K562 (cell line): ENCODE results near the gene SDS. TPM values are rescaled to one million over a fixed set of nuclear protein-coding genes. Genes with fewer than 3 reads are reported as not detected.
A peak's percentile ranks its signal among the peaks of the same experiment; 100 is the strongest.

ENCODE experiments used
- ARNT ChIP-seq, 2 experiments: fragments of 450-650 bp; IDR thresholded peaks; 2 replicates each; pipeline ENCODE4 v1.6.1; 2016; ENCODE audit warnings: mild to moderate bottlenecking in 1 of 2
- CEBPG ChIP-seq, 3 experiments: fragments of 200-800 bp in 1 of 3; sonication (Bioruptor generic) in 1 of 3; sonication (generic) in 1 of 3; formaldehyde crosslinking in 1 of 3; IDR thresholded peaks in 2 of 3; conservative IDR thresholded peaks in 1 of 3; 2 replicates each; pipeline versions ENCODE4 v1.6.1 to v1.8.0; 2016 to 2022; ENCODE audit warnings: missing compliant biosample characterization in 2 of 3, missing genetic modification characterization in 2 of 3, mild to moderate bottlenecking in 1 of 3, missing genetic modification reagents in 1 of 3
- COPS2 ChIP-seq: fragments of 450-650 bp; conservative IDR thresholded peaks from 2 replicates; pipeline ENCODE4 v1.6.1; 2016; ENCODE audit warnings: mild to moderate bottlenecking, moderate library complexity
- ELF1 ChIP-seq: fragments of 200-800 bp; sonication (Bioruptor generic); IDR thresholded peaks from 2 replicates; pipeline ENCODE4 v1.6.1; 2016; ENCODE audit warnings: missing genetic modification characterization, missing compliant biosample characterization
- ELF2 ChIP-seq: fragments of 250-450 bp; sonication (Bioruptor Pico); IDR thresholded peaks from 2 replicates; pipeline ENCODE4 v1.5.0; 2021; ENCODE audit warnings: mild to moderate bottlenecking
- HMGN3 ChIP-seq: IDR thresholded peaks from 2 replicates; pipeline ENCODE4 v1.6.1; 2011; ENCODE audit warnings: borderline replicate concordance, low read depth, mild to moderate bottlenecking, mixed read lengths, low read length; ENCODE audit not compliant: insufficient read length; ENCODE audit errors: extremely low read depth
- KHSRP ChIP-seq: fragments of 450-650 bp; IDR thresholded peaks from 2 replicates; pipeline ENCODE4 v1.6.1; 2017
- NR2F6 ChIP-seq: fragments of 450-650 bp; formaldehyde crosslinking; IDR thresholded peaks from 2 replicates; pipeline ENCODE4 v1.4.0; 2020; ENCODE audit warnings: mild to moderate bottlenecking
- PREB ChIP-seq: sonication (generic); formaldehyde crosslinking; IDR thresholded peaks from 2 replicates; pipeline ENCODE4 v1.8.1; 2023; ENCODE audit warnings: mild to moderate bottlenecking, missing genetic modification reagents
- SIN3B ChIP-seq: fragments of 450-650 bp; IDR thresholded peaks from 2 replicates; pipeline ENCODE4 v1.6.1; 2017; ENCODE audit warnings: low read depth, mild to moderate bottlenecking, moderate library complexity
- SOX6 ChIP-seq: fragments of 450-650 bp; IDR thresholded peaks from 2 replicates; pipeline ENCODE4 v1.6.1; 2014; ENCODE audit warnings: mild to moderate bottlenecking
- TGIF2 ChIP-seq: sonication (generic); formaldehyde crosslinking; IDR thresholded peaks from 2 replicates; pipeline ENCODE4 v1.8.1; 2022; ENCODE audit warnings: mild to moderate bottlenecking, missing genetic modification reagents, moderate library complexity
- ZNF277 ChIP-seq: fragments of 250-450 bp; sonication (Bioruptor Pico); IDR thresholded peaks from 2 replicates; pipeline ENCODE4 v1.8.0; 2022; ENCODE audit warnings: inconsistent platforms, mild to moderate bottlenecking, moderate library complexity, borderline replicate concordance
- polyA plus RNA-seq, 8 experiments: library from polyadenylated mRNA; depleted of rRNA in 4 of 8; stranded (reverse) in 5 of 8; unstranded in 3 of 8; fragments of >200 nt; fragmentation: Nextera tagmentation in 2 of 8; fragmentation: Illumina TruSeq in 1 of 8; extraction: Ambion mirVana in 2 of 8; extraction: Trizol in 1 of 8; gene quantifications; 2 replicates each; pipeline versions ENCODE4 v1.2.1 to v1.2.3, GENCODE V29; 2011 to 2014; ENCODE audit warnings: inconsistent platforms in 1 of 8, missing spikeins in 1 of 8
- total RNA-seq, 7 experiments: library from RNA; depleted of rRNA in 6 of 7; stranded (reverse); fragments of >200 nt in 6 of 7; fragmentation: Illumina TruSeq in 2 of 7; extraction: Trizol in 2 of 7; gene quantifications; 2 replicates each; pipeline versions ENCODE4 v1.2.1 to v1.2.3, GENCODE V29; 2011 to 2021; ENCODE audit warnings: low replicate concordance in 1 of 7
- TF ChIP-seq, protein P1 (sequence below): sonication (generic); formaldehyde crosslinking; IDR thresholded peaks from 2 replicates; pipeline ENCODE4 v1.8.0; 2022; ENCODE audit warnings: mild to moderate bottlenecking, low read depth, missing genetic modification reagents
- TF ChIP-seq, protein P2 (sequence below): sonication (generic); formaldehyde crosslinking; IDR thresholded peaks from 2 replicates; pipeline ENCODE4 v1.9.0; 2022; ENCODE audit warnings: mild to moderate bottlenecking, missing genetic modification reagents
- TF ChIP-seq, protein P3 (sequence below): sonication (generic); formaldehyde crosslinking; IDR thresholded peaks from 2 replicates; pipeline ENCODE4 v1.8.0; 2022; ENCODE audit warnings: missing genetic modification reagents, mild to moderate bottlenecking, borderline replicate concordance
- TF ChIP-seq, protein P4 (sequence below): fragments of 200-400 bp; formaldehyde crosslinking; IDR thresholded peaks from 2 replicates; pipeline ENCODE4 v1.6.1; 2017; ENCODE audit warnings: mild to moderate bottlenecking, low read depth, low read length, moderate library complexity

Gene SDS
- total and polyA plus RNA-seq, 9 of the 15 experiments (the other 6 are each of a cell fraction or from before 2014, with no cell fraction given), result 0.07 to 1.1 (median 0.12) TPM; not detected in 1

- no peak for TF ChIP-seq HMGN3
- no peak for TF ChIP-seq CEBPG (CRISPR knock-in tag; IDR thresholded peaks at IDR 0.05)
- no peak for TF ChIP-seq CEBPG (tag; conservative IDR thresholded peaks at IDR 0.05 in 1 of 2, IDR thresholded peaks at IDR 0.05 in 1 of 2)
- no peak for TF ChIP-seq TGIF2 (CRISPR knock-in tag)
- no peak for TF ChIP-seq COPS2
- no peak for TF ChIP-seq ARNT (IDR thresholded peaks at IDR 0.05)
- TF ChIP-seq SIN3B, result no peak
- TF ChIP-seq, protein P1, sequence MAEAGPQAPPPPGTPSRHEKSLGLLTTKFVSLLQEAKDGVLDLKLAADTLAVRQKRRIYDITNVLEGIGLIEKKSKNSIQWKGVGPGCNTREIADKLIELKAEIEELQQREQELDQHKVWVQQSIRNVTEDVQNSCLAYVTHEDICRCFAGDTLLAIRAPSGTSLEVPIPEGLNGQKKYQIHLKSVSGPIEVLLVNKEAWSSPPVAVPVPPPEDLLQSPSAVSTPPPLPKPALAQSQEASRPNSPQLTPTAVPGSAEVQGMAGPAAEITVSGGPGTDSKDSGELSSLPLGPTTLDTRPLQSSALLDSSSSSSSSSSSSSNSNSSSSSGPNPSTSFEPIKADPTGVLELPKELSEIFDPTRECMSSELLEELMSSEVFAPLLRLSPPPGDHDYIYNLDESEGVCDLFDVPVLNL (CRISPR knock-in tag), result no peak
- TF ChIP-seq, protein P2, sequence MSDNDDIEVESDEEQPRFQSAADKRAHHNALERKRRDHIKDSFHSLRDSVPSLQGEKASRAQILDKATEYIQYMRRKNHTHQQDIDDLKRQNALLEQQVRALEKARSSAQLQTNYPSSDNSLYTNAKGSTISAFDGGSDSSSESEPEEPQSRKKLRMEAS (CRISPR knock-in tag), result peak; percentile 34; the same call in 1 of the 2 replicates
- TF ChIP-seq, protein P3, sequence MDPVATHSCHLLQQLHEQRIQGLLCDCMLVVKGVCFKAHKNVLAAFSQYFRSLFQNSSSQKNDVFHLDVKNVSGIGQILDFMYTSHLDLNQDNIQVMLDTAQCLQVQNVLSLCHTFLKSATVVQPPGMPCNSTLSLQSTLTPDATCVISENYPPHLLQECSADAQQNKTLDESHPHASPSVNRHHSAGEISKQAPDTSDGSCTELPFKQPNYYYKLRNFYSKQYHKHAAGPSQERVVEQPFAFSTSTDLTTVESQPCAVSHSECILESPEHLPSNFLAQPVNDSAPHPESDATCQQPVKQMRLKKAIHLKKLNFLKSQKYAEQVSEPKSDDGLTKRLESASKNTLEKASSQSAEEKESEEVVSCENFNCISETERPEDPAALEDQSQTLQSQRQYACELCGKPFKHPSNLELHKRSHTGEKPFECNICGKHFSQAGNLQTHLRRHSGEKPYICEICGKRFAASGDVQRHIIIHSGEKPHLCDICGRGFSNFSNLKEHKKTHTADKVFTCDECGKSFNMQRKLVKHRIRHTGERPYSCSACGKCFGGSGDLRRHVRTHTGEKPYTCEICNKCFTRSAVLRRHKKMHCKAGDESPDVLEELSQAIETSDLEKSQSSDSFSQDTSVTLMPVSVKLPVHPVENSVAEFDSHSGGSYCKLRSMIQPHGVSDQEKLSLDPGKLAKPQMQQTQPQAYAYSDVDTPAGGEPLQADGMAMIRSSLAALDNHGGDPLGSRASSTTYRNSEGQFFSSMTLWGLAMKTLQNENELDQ (CRISPR knock-in tag), result no peak
- no peak for TF ChIP-seq KHSRP
- TF ChIP-seq ELF1 (tag), result peak; percentile 76
- TF ChIP-seq NR2F6 (CRISPR knock-in tag), result no peak
- TF ChIP-seq, protein P4, sequence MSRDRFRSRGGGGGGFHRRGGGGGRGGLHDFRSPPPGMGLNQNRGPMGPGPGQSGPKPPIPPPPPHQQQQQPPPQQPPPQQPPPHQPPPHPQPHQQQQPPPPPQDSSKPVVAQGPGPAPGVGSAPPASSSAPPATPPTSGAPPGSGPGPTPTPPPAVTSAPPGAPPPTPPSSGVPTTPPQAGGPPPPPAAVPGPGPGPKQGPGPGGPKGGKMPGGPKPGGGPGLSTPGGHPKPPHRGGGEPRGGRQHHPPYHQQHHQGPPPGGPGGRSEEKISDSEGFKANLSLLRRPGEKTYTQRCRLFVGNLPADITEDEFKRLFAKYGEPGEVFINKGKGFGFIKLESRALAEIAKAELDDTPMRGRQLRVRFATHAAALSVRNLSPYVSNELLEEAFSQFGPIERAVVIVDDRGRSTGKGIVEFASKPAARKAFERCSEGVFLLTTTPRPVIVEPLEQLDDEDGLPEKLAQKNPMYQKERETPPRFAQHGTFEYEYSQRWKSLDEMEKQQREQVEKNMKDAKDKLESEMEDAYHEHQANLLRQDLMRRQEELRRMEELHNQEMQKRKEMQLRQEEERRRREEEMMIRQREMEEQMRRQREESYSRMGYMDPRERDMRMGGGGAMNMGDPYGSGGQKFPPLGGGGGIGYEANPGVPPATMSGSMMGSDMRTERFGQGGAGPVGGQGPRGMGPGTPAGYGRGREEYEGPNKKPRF, result no peak
- TF ChIP-seq ELF2 (CRISPR knock-in tag), result peak; percentile 79
- no peak for TF ChIP-seq PREB (CRISPR knock-in tag)
- no peak for TF ChIP-seq ZNF277
- TF ChIP-seq SOX6, result peak; percentile 50
Observed at GRCh38 chr12:113422030-113422885, 18.6 kb upstream of the SDS start, which contains the start of gene SDSL (continued).
